Testis (tissue), 3 donors: ENCODE measurements around the gene XAB2. TPM values are rescaled to one million over a fixed set of nuclear protein-coding genes. Genes with fewer than 3 reads are reported as not detected.

Experiments
- DNase-seq: peaks from one replicate; pipeline ENCODE4 v3.0.0-alpha.2; 2019
- H3K27ac ChIP-seq, 2 donors: fragments of 200-600 bp; sonication (generic); one replicate each; pipeline ENCODE4 v1.5.1; 2019
- H3K27me3 ChIP-seq: fragments of 200-600 bp; sonication (generic); one replicate; pipeline ENCODE4 v1.5.1; 2019
- H3K36me3 ChIP-seq: fragments of 200-600 bp; sonication (generic); one replicate; pipeline ENCODE4 v1.5.1; 2017; ENCODE audit warnings: low read depth; ENCODE audit errors: missing control alignments
- H3K4me1 ChIP-seq: fragments of 200-600 bp; sonication (generic); one replicate; pipeline ENCODE4 v1.5.1; 2019
- H3K4me3 ChIP-seq, 2 donors: fragments of 200-600 bp; sonication (generic); one replicate each; pipeline ENCODE4 v1.5.1; 2017 to 2019
- H3K9me3 ChIP-seq: fragments of 200-600 bp; sonication (generic); one replicate; pipeline ENCODE4 v1.5.1; 2017
- POLR2A ChIP-seq: fragments of 450-650 bp; IDR thresholded peaks from one replicate; pipeline ENCODE4 v1.6.1; 2017; ENCODE audit warnings: antibody characterized with exemption, mild to moderate bottlenecking, moderate library complexity
- WGBS, 2 donors: methylation state at CpG; one replicate each; pipeline ENCODE4 v1.1.5; 2018; 5-methylcytosine and 5-hydroxymethylcytosine counted together
- intact Hi-C: fragments of 100-400 bp; cut with DNase I; formaldehyde crosslinking; loops from one replicate; pipeline ENCODE4 v1.15.1; 2023; ENCODE audit warnings: low total_unique reads
- polyA plus RNA-seq: library from polyadenylated mRNA; stranded (reverse); fragments of 350-450 nt; fragmentation: Illumina TruSeq; extraction: RNeasy Lipid Tissue Mini Kit (QIAGEN cat#74804); gene quantifications from one replicate; pipeline ENCODE4 v1.2.3, GENCODE V29; 2014; ENCODE audit warnings: low read depth, low replicate concordance; ENCODE audit not compliant: insufficient read depth
- total RNA-seq, 2 donors: library from RNA; depleted of rRNA; stranded (reverse); fragments of >200 nt; gene quantifications; one replicate each; pipeline ENCODE4 v1.2.3, GENCODE V29; 2016
- TF ChIP-seq, protein P1 (sequence below), 3 experiments: fragments of 450-650 bp in 2 of 3; fragments of 200-600 bp in 1 of 3; sonication (generic) in 1 of 3; IDR thresholded peaks; one replicate each; pipeline ENCODE4 v1.5.1; 2016 to 2019; ENCODE audit warnings: antibody characterized with exemption in 3 of 3, mild to moderate bottlenecking in 2 of 3, moderate library complexity in 1 of 3

The XAB2 gene
- total and polyA plus RNA-seq, 3 donors from 2014 or later = 90.3 to 128 (median 97.2) TPM

DNA sequence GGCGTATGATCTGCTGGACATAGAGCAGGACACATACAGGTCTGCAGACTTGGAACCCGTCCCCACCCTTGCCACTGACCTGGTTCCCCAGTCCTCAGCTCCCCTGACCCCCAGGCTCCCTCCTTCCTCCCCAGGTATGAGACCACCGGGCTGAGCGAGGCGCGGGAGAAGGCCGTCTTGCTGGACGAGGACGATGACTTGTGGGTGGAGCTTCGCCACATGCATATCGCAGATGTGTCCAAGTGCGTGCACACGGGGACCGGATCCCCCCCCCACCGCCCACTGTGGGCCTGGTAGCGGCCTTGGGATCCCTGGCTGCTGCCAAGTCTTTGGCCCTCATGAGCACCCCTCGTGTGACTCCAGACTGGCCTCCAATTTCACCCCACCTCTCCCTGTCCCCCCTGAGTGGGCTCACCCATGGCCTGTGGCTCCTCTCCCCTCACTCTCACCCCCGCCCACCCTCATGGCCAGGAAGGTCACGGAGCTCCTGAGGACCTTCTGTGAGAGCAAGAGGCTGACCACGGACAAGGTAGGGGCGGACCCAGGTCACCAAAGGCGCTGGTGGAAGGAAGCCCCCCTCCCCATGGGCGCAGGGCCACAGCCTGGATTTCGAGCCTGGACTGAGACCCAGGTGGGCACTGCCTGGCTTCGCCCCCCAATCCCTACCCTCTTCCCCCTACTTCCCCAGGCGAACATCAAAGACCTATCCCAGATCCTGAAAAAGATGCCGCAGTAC, 13.1 kb upstream of the XAB2 start:
- Histone ChIP-seq H3K9me3 (no peaks in the 10 kb centered on the region), H3K4me1 (no peaks in the 10 kb centered on the region), H3K36me3 (no peaks in the 10 kb centered on the region), H3K4me3 (no peak overlapping the region), H3K27me3 (no peaks in the 10 kb centered on the region), H3K27ac (no peak overlapping the region)
- intact Hi-C loops = no loop called here
- TF ChIP-seq, protein P1, sequence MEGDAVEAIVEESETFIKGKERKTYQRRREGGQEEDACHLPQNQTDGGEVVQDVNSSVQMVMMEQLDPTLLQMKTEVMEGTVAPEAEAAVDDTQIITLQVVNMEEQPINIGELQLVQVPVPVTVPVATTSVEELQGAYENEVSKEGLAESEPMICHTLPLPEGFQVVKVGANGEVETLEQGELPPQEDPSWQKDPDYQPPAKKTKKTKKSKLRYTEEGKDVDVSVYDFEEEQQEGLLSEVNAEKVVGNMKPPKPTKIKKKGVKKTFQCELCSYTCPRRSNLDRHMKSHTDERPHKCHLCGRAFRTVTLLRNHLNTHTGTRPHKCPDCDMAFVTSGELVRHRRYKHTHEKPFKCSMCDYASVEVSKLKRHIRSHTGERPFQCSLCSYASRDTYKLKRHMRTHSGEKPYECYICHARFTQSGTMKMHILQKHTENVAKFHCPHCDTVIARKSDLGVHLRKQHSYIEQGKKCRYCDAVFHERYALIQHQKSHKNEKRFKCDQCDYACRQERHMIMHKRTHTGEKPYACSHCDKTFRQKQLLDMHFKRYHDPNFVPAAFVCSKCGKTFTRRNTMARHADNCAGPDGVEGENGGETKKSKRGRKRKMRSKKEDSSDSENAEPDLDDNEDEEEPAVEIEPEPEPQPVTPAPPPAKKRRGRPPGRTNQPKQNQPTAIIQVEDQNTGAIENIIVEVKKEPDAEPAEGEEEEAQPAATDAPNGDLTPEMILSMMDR (IDR thresholded peaks at IDR 0.05) = no peak
- no peak for TF ChIP-seq POLR2A
- WGBS, 2 donors = 90 to 92% methylated on average over 7 to 27 of the region's 27 CpGs
- DNase-seq = no peak

DNA sequence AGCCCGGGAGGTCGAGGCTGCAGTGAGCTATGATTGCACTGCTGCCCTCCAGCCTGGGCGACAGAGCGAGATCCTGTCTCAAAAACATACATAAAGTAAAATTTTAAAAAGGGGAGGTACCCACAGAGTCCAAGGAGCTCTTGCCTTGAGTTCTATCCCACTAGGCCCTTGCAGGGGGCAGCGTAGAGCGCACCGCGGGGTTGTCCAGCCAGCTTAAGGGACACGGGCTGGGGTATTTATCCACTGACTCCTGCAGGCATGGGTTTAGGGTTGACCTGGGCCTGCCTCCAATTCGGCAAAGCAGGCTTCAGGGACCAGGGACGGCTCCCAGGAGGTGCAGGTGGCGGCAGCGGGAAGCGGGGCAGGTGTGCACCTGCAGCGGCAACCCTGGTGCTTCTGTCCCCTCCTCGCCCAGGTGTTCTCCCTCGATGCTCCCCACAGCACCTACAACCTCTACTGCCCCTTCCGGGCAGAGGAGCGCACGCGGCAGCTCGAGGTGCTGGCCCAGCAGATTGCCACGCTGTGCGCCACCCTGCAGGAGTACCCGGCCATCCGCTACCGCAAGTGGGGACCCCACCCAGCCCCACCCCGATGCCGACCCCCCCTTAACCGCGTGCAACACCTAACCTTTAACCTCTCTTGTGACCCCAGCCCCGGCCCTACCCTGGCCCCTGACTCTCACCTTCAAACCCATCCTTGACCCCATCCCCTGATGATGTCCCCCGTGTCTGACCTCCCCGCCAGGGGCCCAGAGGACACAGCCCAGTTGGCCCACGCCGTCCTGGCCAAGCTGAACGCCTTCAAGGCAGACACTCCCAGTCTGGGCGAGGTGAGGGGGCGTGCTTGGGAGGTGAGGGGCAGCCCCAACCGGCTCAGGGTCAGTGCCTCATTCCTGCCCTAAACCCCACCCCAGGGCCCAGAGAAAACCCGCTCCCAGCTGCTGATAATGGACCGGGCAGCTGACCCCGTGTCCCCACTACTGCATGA, 12.2 kb upstream of the XAB2 start:
- Histone ChIP-seq H3K4me3 (no peak overlapping the region), H3K27me3 (no peaks in the 10 kb centered on the region), H3K27ac (no peak overlapping the region), H3K36me3 (no peaks in the 10 kb centered on the region), H3K9me3 (no peaks in the 10 kb centered on the region), H3K4me1 (no peaks in the 10 kb centered on the region)
- 85 to 88% methylated on average over 35 to 43 of the region's 43 CpGs for WGBS, 2 donors
- DNase-seq = no peak
- TF ChIP-seq POLR2A = no peak
- TF ChIP-seq, protein P1 (IDR thresholded peaks at IDR 0.05) = no peak
- intact Hi-C loops = no loop called here

DNA sequence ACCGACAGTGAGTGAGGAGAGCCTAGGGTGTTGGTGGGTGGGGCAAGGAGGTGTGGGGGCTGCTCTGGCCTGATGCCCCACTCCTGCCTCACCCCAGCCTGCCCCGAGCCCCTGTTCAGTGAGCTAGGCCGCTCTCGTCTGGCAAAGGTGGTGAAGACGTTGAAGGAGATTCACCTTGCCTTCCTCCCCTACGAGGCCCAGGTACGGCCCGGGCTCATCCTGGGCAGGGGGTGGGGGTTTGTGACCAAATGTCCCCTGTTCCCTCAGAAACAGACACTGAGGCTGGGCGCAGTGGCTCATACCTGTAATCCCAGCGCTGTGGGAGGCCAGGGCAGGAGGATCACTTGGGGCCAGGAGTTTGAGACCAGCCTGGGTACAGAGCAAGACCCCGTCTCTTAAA, 11.5 kb upstream of the XAB2 start:
- no peak overlapping the region for H3K27ac ChIP-seq
- DNase-seq = no peak
- no peaks in the 10 kb centered on the region for H3K9me3 ChIP-seq
- no peaks in the 10 kb centered on the region for H3K27me3 ChIP-seq
- H3K4me3 ChIP-seq = no peak overlapping the region
- intact Hi-C loops = no loop called here
- H3K4me1 ChIP-seq = no peaks in the 10 kb centered on the region
- H3K36me3 ChIP-seq = no peaks in the 10 kb centered on the region
- no peak for TF ChIP-seq POLR2A
- TF ChIP-seq, protein P1 (IDR thresholded peaks at IDR 0.05) = no peak
- WGBS, 2 donors = 84 to 97% methylated on average over 8 to 11 of the region's 11 CpGs

DNA sequence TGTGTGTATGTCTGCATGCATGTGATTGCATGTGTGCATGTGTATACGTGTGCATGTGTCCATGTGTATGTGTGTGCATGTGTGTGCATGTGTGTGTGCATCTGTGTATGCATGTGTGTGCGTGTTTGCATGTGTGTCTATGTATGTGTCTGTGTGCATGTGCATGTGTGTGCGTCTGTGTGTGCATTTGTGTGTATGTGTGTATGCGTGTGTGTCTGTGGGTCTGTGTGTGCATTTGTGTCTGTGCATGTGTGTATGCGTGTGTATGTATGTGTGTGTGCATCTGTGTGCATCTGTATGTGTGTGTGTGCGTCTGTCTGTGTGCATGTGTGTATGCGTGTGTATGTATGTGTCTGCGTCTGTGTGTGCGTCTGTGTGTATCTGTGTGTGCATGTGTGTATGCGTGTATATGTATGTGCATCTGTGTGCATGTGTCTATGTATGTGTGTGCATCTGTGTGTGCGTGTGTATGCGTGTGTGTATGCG, 10.6 kb upstream of the XAB2 start:
- H3K9me3 ChIP-seq = no peaks in the 10 kb centered on the region
- no peak overlapping the region for H3K4me3 ChIP-seq
- intact Hi-C loops = no loop called here
- H3K36me3 ChIP-seq = no peaks in the 10 kb centered on the region
- no peak overlapping the region for H3K27ac ChIP-seq
- 70 to 76% methylated on average over 13 of the region's 13 CpGs for WGBS, 2 donors
- TF ChIP-seq, protein P1 (IDR thresholded peaks at IDR 0.05) = no peak
- no peak for TF ChIP-seq POLR2A
- no peaks in the 10 kb centered on the region for H3K27me3 ChIP-seq
- no peak for DNase-seq
- no peaks in the 10 kb centered on the region for H3K4me1 ChIP-seq
